HUES6 (cell line): Measurements from ENCODE around the gene ITGB7.

Experiments
- H3K27ac ChIP-seq: 2 replicates; pipeline ENCODE4 v1.7.0; 2013; ENCODE audit warnings: low read depth, mild to moderate bottlenecking, low read length, inconsistent platforms
- H3K27me3 ChIP-seq: 2 replicates; pipeline ENCODE4 v1.6.1; 2013; ENCODE audit warnings: low read length; ENCODE audit not compliant: control insufficient read depth, insufficient read depth
- H3K36me3 ChIP-seq: 2 replicates; pipeline ENCODE4 v1.6.1; 2013; ENCODE audit warnings: low read length; ENCODE audit not compliant: control insufficient read depth, insufficient read depth
- H3K4me1 ChIP-seq: 2 replicates; pipeline ENCODE4 v1.6.1; 2013; ENCODE audit warnings: low read length; ENCODE audit not compliant: control insufficient read depth, insufficient read depth
- H3K4me3 ChIP-seq: 2 replicates; pipeline ENCODE4 v1.5.1; 2013; ENCODE audit warnings: low read depth, low read length
- H3K9ac ChIP-seq: one replicate; pipeline ENCODE4 v1.6.1; 2013; ENCODE audit warnings: mild to moderate bottlenecking, low read length
- H3K9me3 ChIP-seq: 2 replicates; pipeline ENCODE4 v1.6.1; 2013; ENCODE audit warnings: low read depth, low read length; ENCODE audit not compliant: control insufficient read depth, insufficient read depth

The ITGB7 gene

GRCh38 chr12:53239643-53240258 lies 32.7 kb upstream of the ITGB7 start:
- no peaks in the 10 kb centered on the region for H3K36me3 ChIP-seq
- no peaks in the 10 kb centered on the region for H3K9me3 ChIP-seq
- no peak overlapping the region for H3K27ac ChIP-seq
- H3K4me1 ChIP-seq, result peaks cover 41% of the 10 kb centered on the region
- H3K4me3 ChIP-seq, result no peak overlapping the region
- H3K9ac ChIP-seq, result no peak overlapping the region
- no peaks in the 10 kb centered on the region for H3K27me3 ChIP-seq

GRCh38 chr12:53236443-53237111 lies 29.5 kb upstream of the ITGB7 start:
- H3K9me3 ChIP-seq, result no peaks in the 10 kb centered on the region
- H3K4me1 ChIP-seq, result peaks cover 49% of the 10 kb centered on the region
- H3K27ac ChIP-seq, result no peak overlapping the region
- no peaks in the 10 kb centered on the region for H3K27me3 ChIP-seq
- no peak overlapping the region for H3K4me3 ChIP-seq
- no peaks in the 10 kb centered on the region for H3K36me3 ChIP-seq
- H3K9ac ChIP-seq, result no peak overlapping the region

GRCh38 chr12:53235742-53236442 lies 28.8 kb upstream of the ITGB7 start:
- Histone ChIP-seq H3K27me3 (0 out of 2 replicates have a peak, but pooled peaks cover 4% of the 10 kb centered on the region), H3K4me3 (no peak overlapping the region), H3K4me1 (peaks cover 49% of the 10 kb centered on the region), H3K9ac (no peak overlapping the region), H3K36me3 (no peaks in the 10 kb centered on the region), H3K9me3 (no peaks in the 10 kb centered on the region), H3K27ac (no peak overlapping the region)

- H3K9ac ChIP-seq, result no peak overlapping the region
- 0 out of 2 replicates have a peak, but pooled peaks cover 4% of the 10 kb centered on the region for H3K27me3 ChIP-seq
- no peaks in the 10 kb centered on the region for H3K9me3 ChIP-seq
- H3K36me3 ChIP-seq, result no peaks in the 10 kb centered on the region
- H3K4me1 ChIP-seq, result peaks cover 49% of the 10 kb centered on the region
- H3K27ac ChIP-seq, result no peak overlapping the region
- no peak overlapping the region for H3K4me3 ChIP-seq
Observed at GRCh38 chr12:53235164-53235563, 28.1 kb upstream of the ITGB7 start.

- Histone ChIP-seq H3K4me3 (peak overlapping the region; percentile 33), H3K9ac (peak overlapping the region; percentile 11), H3K36me3 (no peaks in the 10 kb centered on the region), H3K4me1 (peaks cover 54% of the 10 kb centered on the region), H3K27ac (no peak overlapping the region), H3K9me3 (no peaks in the 10 kb centered on the region), H3K27me3 (0 out of 2 replicates have a peak, but pooled peaks cover 4% of the 10 kb centered on the region)
Observed at GRCh38 chr12:53234271-53234914, 27.3 kb upstream of the ITGB7 start.

GRCh38 chr12:53233671-53234121 lies 26.6 kb upstream of the ITGB7 start:
- peaks cover 54% of the 10 kb centered on the region for H3K4me1 ChIP-seq
- no peak overlapping the region for H3K27ac ChIP-seq
- H3K9ac ChIP-seq, result peak overlapping the region; percentile 11

GRCh38 chr12:53232646-53233461 lies 25.8 kb upstream of the ITGB7 start:
- Histone ChIP-seq H3K9ac (no peak overlapping the region), H3K27ac (no peak overlapping the region), H3K27me3 (0 out of 2 replicates have a peak, but pooled peaks cover 4% of the 10 kb centered on the region), H3K4me1 (peaks cover 54% of the 10 kb centered on the region), H3K4me3 (peak overlapping the region; percentile 54), H3K9me3 (no peaks in the 10 kb centered on the region), H3K36me3 (no peaks in the 10 kb centered on the region)

More at GRCh38 chr12:53233671-53234121, 26.6 kb upstream of the ITGB7 start:
- no peaks in the 10 kb centered on the region for H3K36me3 ChIP-seq
- H3K9me3 ChIP-seq, result no peaks in the 10 kb centered on the region
- 0 out of 2 replicates have a peak, but pooled peaks cover 4% of the 10 kb centered on the region for H3K27me3 ChIP-seq
- H3K4me3 ChIP-seq, result peak overlapping the region; percentile 54

- peaks cover 54% of the 10 kb centered on the region for H3K4me1 ChIP-seq
- 0 out of 2 replicates have a peak, but pooled peaks cover 4% of the 10 kb centered on the region for H3K27me3 ChIP-seq
Observed at GRCh38 chr12:53231921-53232645, 25.0 kb upstream of the ITGB7 start, which contains the start of gene RARG. TSS of gene RARG (minus strand) at chr12:53232209. CDS start at chr12:53227545, 4,664 bp downstream.

GRCh38 chr12:53231671-53231920 lies 24.5 kb upstream of the ITGB7 start:
- Histone ChIP-seq H3K27ac (no peak overlapping the region), H3K4me1 (peaks cover 54% of the 10 kb centered on the region), H3K9ac (peak overlapping the region; percentile 51), H3K4me3 (peak overlapping the region; percentile 75), H3K27me3 (0 out of 2 replicates have a peak, but pooled peaks cover 4% of the 10 kb centered on the region), H3K36me3 (no peaks in the 10 kb centered on the region; the same call in 1 of the 2 replicates), H3K9me3 (no peaks in the 10 kb centered on the region)

More at GRCh38 chr12:53231921-53232645, 25.0 kb upstream of the ITGB7 start, which contains the start of gene RARG:
- Histone ChIP-seq H3K36me3 (no peaks in the 10 kb centered on the region; the same call in 1 of the 2 replicates), H3K4me3 (peak within 1 kb of the TSS; percentile 75), H3K9ac (peak within 1 kb of the TSS; percentile 51), H3K27ac (no peak within 1 kb of the TSS), H3K9me3 (no peaks in the 10 kb centered on the region)
